ENCODE measurements around the gene TTC12.

Gene TTC12, protein sequence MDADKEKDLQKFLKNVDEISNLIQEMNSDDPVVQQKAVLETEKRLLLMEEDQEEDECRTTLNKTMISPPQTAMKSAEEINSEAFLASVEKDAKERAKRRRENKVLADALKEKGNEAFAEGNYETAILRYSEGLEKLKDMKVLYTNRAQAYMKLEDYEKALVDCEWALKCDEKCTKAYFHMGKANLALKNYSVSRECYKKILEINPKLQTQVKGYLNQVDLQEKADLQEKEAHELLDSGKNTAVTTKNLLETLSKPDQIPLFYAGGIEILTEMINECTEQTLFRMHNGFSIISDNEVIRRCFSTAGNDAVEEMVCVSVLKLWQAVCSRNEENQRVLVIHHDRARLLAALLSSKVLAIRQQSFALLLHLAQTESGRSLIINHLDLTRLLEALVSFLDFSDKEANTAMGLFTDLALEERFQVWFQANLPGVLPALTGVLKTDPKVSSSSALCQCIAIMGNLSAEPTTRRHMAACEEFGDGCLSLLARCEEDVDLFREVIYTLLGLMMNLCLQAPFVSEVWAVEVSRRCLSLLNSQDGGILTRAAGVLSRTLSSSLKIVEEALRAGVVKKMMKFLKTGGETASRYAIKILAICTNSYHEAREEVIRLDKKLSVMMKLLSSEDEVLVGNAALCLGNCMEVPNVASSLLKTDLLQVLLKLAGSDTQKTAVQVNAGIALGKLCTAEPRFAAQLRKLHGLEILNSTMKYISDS

DNA sequence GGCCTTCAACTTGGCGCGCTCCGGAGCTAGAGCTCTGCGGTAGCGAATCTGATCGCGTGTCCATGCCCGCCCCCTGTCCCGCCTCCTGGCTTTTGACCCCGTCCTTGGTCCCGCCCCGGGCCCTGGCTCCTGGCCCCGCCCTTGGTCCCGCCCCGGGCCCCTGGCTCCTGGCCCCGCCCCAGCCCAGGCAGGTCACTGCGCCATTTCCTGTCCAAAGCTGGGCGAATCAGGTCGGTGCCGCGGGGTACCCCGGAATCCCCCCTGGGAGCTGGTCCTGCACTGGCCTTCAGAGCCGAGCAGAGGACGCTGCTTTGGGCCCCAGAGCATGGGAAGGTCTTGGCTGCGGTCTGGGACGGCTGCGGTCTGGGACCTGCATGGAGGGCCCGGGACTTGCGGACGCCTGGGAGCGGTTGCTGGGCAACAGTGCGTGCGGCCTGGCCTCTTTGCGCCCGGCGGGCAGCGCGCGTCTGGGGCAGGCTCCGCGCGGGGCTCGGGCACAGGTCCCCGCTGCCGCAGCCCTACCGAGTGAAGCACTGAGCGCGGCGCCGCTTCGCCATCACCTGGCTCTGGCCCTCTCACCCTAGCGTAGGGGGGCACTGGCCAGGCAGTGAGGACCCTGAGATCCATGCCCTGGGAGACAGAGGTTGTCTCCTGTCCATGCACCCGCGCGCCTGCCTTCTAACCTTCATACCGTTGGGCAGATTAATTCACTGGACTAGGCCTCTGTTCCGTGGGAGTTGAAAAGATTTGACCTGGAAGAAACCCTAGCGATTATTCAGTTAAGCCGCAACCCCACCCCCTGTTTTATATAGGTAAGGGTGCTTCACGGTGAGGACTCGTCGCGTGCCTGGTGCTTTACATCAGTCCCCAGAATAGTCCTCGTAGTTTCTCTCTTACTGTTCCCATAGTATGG, at the start of gene TTC12:
Gene TTC12, plus strand, starts transcription at position 195 of the 913 bp plus-strand sequence. CDS start 1,675 bp downstream, outside the sequence.
- 0 out of 2 replicates have a peak within 1 kb of the TSS, but pooled peaks have one; percentile 34 for H3K4me3 ChIP-seq
- no peak for TF ChIP-seq FOXP2 (optimal IDR thresholded peaks at IDR 0.05; ENCODE audit: control extremely low read depth, extremely low read length, insufficient read depth)
- no peak for TF ChIP-seq POLR2AphosphoS5 (IDR thresholded peaks at IDR 0.05; ENCODE audit: borderline replicate concordance, low read depth, low read length)
- no peak for TF ChIP-seq EZH2 (IDR thresholded peaks at IDR 0.05)
- no peaks in the 10 kb centered on the region for H3K36me3 ChIP-seq (ENCODE audit: insufficient read depth, low read length)
- DNase-seq (ENCODE audit: low read depth, low spot score) = no peak
- H3K27ac ChIP-seq = no peak within 1 kb of the TSS
- no peak within 1 kb of the TSS for H3K9ac ChIP-seq (ENCODE audit: insufficient read length)
- no peaks in the 10 kb centered on the region for H3K9me3 ChIP-seq (ENCODE audit: low read depth, low read length)

DNA sequence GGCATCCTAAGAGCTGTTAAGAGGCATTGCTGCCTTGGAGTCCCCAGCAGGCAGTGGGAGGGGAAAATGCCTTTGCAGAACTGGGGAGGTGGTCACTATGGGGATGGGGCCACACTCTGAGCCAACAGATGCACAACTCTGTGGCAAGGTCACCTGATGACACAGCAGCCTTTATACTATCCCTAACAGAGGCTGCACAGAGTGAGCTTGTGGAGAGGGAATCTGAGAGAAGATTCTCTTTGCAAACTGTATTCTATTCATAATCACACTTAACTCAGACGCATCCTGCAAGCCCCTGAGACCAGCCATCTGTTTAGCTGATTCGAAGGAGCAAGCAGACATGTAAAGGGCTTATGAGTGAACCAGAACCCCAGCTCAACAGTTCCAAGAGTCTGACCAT, 49.0 kb upstream of the TTC12 start:
- no peak for DNase-seq (ENCODE audit: low read depth, low spot score)
- TF ChIP-seq POLR2AphosphoS5 (IDR thresholded peaks at IDR 0.05; ENCODE audit: borderline replicate concordance, low read depth, low read length) (no peak), FOXP2 (optimal IDR thresholded peaks at IDR 0.05; ENCODE audit: control extremely low read depth, extremely low read length, insufficient read depth) (no peak), EZH2 (IDR thresholded peaks at IDR 0.05) (no peak)
- Histone ChIP-seq H3K27ac (no peak overlapping the region), H3K9me3 (ENCODE audit: low read depth, low read length) (no peaks in the 10 kb centered on the region), H3K4me3 (no peak overlapping the region), H3K36me3 (ENCODE audit: insufficient read depth, low read length) (no peaks in the 10 kb centered on the region), H3K9ac (ENCODE audit: insufficient read length) (no peak overlapping the region)

DNA sequence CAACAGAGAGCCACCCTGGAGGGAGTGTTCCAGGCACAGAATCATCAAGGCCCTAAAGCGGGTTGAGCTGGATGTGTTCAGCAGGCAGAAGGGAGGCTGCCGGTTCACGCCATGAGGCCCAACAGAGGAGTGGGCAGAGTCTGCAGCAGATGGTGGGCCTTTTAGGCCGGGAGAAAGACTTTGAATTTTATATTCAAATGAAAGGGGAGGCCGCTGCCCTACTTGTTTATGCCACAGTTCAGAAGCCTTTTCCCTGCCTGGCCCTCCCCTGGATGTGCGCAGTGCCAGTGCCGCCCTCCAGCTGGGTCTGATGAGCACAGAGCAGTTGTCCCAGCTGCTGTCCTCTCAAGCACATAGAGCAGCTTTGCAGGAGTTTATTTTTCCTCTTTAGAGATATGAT, 46.9 kb upstream of the TTC12 start:
- Histone ChIP-seq H3K9ac (ENCODE audit: insufficient read length) (no peak overlapping the region), H3K9me3 (ENCODE audit: low read depth, low read length) (no peaks in the 10 kb centered on the region), H3K27ac (no peak overlapping the region), H3K36me3 (ENCODE audit: insufficient read depth, low read length) (no peaks in the 10 kb centered on the region), H3K4me3 (no peak overlapping the region)
- no peak for DNase-seq (ENCODE audit: low read depth, low spot score)
- TF ChIP-seq POLR2AphosphoS5 (IDR thresholded peaks at IDR 0.05; ENCODE audit: borderline replicate concordance, low read depth, low read length) = no peak
- TF ChIP-seq EZH2 (IDR thresholded peaks at IDR 0.05) = no peak
- TF ChIP-seq FOXP2 (optimal IDR thresholded peaks at IDR 0.05; ENCODE audit: control extremely low read depth, extremely low read length, insufficient read depth) = no peak

DNA sequence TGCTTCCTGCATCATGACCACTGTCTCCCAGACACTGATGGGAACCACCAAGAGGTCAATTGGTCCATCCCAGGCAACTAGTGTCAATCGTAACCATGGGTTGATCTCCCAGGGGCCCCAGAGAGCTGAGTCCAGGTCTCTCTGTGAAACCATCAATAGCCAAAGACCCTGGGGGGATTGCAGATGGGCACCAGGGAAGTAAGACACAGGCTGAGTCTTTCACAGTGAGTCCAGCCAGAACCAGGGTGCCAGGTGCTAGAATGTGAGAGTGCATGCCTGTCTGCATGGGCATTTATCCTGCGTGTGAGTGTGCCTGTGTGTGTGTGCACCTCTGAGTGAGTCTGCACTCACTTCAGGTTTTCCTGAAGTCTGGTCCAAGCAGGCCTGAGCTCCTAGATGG, 45.3 kb upstream of the TTC12 start:
- no peak for TF ChIP-seq POLR2AphosphoS5 (IDR thresholded peaks at IDR 0.05; ENCODE audit: borderline replicate concordance, low read depth, low read length)
- no peak overlapping the region for H3K4me3 ChIP-seq
- H3K9ac ChIP-seq (ENCODE audit: insufficient read length) = no peak overlapping the region
- no peaks in the 10 kb centered on the region for H3K9me3 ChIP-seq (ENCODE audit: low read depth, low read length)
- H3K36me3 ChIP-seq (ENCODE audit: insufficient read depth, low read length) = no peaks in the 10 kb centered on the region
- H3K27ac ChIP-seq = no peak overlapping the region
- DNase-seq (ENCODE audit: low read depth, low spot score) = no peak

DNA sequence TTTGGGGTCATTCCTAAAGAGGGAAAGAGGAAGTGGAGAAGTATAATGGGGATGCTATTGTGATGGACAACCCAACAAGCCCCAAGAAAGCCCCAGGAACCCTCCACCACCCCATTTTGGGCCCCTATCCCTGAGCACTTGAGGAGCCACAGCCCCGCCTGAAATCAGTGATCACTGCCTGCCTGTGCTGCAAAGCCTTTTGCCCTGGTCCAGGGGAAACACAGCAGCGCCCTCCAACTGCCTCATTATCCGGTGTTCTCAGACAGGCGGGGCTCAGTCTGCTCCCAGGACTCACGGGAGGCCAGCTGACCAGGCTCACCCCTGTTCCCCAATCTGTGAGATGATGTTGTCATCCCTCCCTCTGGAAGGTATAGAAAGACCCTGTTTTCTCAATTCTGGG, 44.7 kb upstream of the TTC12 start:
- no peak for TF ChIP-seq POLR2AphosphoS5 (IDR thresholded peaks at IDR 0.05; ENCODE audit: borderline replicate concordance, low read depth, low read length)
- TF ChIP-seq EZH2 (IDR thresholded peaks at IDR 0.05) = no peak
- no peak for TF ChIP-seq FOXP2 (optimal IDR thresholded peaks at IDR 0.05; ENCODE audit: control extremely low read depth, extremely low read length, insufficient read depth)
- DNase-seq (ENCODE audit: low read depth, low spot score) = no peak
- H3K9me3 ChIP-seq (ENCODE audit: low read depth, low read length) = no peaks in the 10 kb centered on the region
- H3K36me3 ChIP-seq (ENCODE audit: insufficient read depth, low read length) = no peaks in the 10 kb centered on the region
- no peak overlapping the region for H3K9ac ChIP-seq (ENCODE audit: insufficient read length)
- H3K27ac ChIP-seq = no peak overlapping the region
- no peak overlapping the region for H3K4me3 ChIP-seq

DNA sequence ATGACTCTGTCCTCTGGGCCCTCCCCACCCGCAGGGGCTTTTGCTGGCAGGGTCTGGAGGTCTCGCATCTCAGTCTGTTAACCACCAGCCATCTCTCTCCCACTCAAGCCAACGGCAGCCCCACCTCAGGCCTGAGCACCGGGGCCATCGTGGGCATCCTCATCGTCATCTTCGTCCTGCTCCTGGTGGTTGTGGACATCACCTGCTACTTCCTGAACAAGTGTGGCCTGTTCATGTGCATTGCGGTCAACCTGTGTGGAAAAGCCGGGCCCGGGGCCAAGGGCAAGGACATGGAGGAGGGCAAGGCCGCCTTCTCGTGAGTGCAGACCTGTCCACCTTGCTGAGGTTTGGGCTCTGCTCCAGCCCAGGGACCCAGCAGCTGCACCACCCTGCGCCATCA, 44.3 kb upstream of the TTC12 start:
- Histone ChIP-seq H3K9ac (ENCODE audit: insufficient read length) (no peak overlapping the region), H3K9me3 (ENCODE audit: low read depth, low read length) (no peaks in the 10 kb centered on the region), H3K27ac (no peak overlapping the region), H3K36me3 (ENCODE audit: insufficient read depth, low read length) (no peaks in the 10 kb centered on the region), H3K4me3 (no peak overlapping the region)
- DNase-seq (ENCODE audit: low read depth, low spot score) = no peak
- no peak for TF ChIP-seq EZH2 (IDR thresholded peaks at IDR 0.05)
- TF ChIP-seq FOXP2 (optimal IDR thresholded peaks at IDR 0.05; ENCODE audit: control extremely low read depth, extremely low read length, insufficient read depth) = no peak
- TF ChIP-seq POLR2AphosphoS5 (IDR thresholded peaks at IDR 0.05; ENCODE audit: borderline replicate concordance, low read depth, low read length) = no peak

DNA sequence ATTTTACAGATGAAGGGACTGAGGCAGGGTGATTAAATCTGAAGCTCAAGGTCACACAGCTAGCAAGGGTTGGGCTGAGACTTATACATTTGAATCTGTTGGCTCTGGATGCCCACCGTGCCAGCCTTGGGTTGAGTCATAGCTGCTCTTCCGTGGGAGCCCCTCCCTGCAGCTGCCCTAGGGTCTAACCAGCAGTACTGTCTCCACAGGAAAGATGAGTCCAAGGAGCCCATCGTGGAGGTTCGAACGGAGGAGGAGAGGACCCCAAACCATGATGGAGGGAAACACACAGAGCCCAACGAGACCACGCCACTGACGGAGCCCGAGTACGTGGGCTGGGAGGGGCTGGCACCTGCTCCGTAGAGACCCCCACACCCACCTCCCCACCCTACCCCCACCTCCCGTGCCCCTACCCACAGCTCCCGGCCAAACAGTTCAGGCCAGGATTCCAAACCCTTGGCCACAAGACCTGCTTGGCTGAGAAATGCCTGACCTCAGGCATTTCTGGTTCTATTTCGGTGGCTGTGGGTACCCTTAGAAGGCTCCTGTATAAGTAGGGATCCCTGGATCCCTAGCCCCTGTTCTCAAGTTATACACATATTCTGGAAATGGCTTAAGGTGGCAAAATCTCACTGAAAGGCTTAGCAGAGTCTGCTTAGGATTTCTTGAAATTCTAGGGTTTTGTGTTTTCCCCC, 42.7 kb upstream of the TTC12 start:
- Histone ChIP-seq H3K36me3 (ENCODE audit: insufficient read depth, low read length) (no peaks in the 10 kb centered on the region), H3K4me3 (no peak overlapping the region), H3K9ac (ENCODE audit: insufficient read length) (no peak overlapping the region), H3K27ac (no peak overlapping the region), H3K9me3 (ENCODE audit: low read depth, low read length) (no peaks in the 10 kb centered on the region)
- TF ChIP-seq EZH2 (IDR thresholded peaks at IDR 0.05) (no peak), POLR2AphosphoS5 (IDR thresholded peaks at IDR 0.05; ENCODE audit: borderline replicate concordance, low read depth, low read length) (no peak), FOXP2 (optimal IDR thresholded peaks at IDR 0.05; ENCODE audit: control extremely low read depth, extremely low read length, insufficient read depth) (no peak)
- DNase-seq (ENCODE audit: low read depth, low spot score) = no peak
